Muscle layer of duodenum (tissue), 2 donors: ENCODE results near the gene THYN1.
A peak's percentile ranks its signal among the peaks of the same experiment; 100 is the strongest.

Experiments
- H3K27ac ChIP-seq: one replicate; pipeline ENCODE4 v1.7.0; 2013; ENCODE audit warnings: mild to moderate bottlenecking, low read length
- H3K27me3 ChIP-seq: one replicate; pipeline ENCODE4 v1.7.0; 2013; ENCODE audit warnings: low read depth, mild to moderate bottlenecking, control low read depth, low read length
- H3K36me3 ChIP-seq, 2 donors: one replicate each; pipeline ENCODE4 v1.7.0; 2013; ENCODE audit warnings: low read length in 2 of 2, control low read depth in 1 of 2, mild to moderate bottlenecking in 1 of 2; ENCODE audit not compliant: insufficient read depth in 2 of 2, control insufficient read depth in 1 of 2
- H3K4me1 ChIP-seq, 2 donors: one replicate each; pipeline ENCODE4 v1.7.0; 2013; ENCODE audit warnings: low read length in 2 of 2, mild to moderate bottlenecking in 2 of 2, control low read depth in 1 of 2, moderate library complexity in 1 of 2; ENCODE audit not compliant: insufficient read depth in 2 of 2, control insufficient read depth in 1 of 2
- H3K4me3 ChIP-seq, 2 donors: one replicate each; pipeline ENCODE4 v1.7.0; 2013; ENCODE audit warnings: low read length in 2 of 2, low read depth in 1 of 2, mild to moderate bottlenecking in 1 of 2
- H3K9me3 ChIP-seq, 2 donors: one replicate each; pipeline ENCODE4 v1.7.0; 2013; ENCODE audit warnings: low read length in 2 of 2, control low read depth in 1 of 2, mild to moderate bottlenecking in 1 of 2; ENCODE audit not compliant: control insufficient read depth in 1 of 2
- donor health status: healthy.

THYN1 gene

DNA sequence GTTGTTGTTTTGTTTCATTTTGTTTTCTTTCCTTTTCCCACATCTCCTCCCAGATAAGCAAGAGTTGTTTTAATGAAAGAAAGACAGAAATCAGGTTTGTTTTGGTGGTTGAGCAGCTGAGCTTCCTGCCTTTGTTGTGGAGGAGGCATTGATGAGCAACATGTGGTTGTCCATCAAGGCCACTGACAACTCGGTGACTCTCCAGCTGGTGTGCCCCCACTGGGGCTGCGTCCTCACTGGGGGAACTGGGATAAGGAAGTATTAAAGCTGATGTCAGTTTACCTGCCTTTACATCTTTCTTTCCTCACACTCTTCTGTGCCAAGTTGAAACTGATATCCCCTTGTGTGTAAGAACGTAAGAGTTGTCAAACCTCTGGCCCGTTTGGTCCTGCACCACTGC is 22.8 kb downstream of the THYN1 start:
- no peak overlapping the region for H3K27ac ChIP-seq
- H3K4me1 ChIP-seq: peaks cover 14 to 29% of the 10 kb centered on the region in 2 donors
- H3K4me3 ChIP-seq: no peak overlapping the region
- peaks cover 0 to 6% of the 10 kb centered on the region in 2 donors for H3K36me3 ChIP-seq
- no peaks in the 10 kb centered on the region for H3K9me3 ChIP-seq
- no peaks in the 10 kb centered on the region for H3K27me3 ChIP-seq

- H3K27ac ChIP-seq: no peak overlapping the region
- H3K36me3 ChIP-seq: no peaks in the 10 kb centered on the region
- H3K9me3 ChIP-seq: no peaks in the 10 kb centered on the region
- peaks cover 14 to 30% of the 10 kb centered on the region in 2 donors for H3K4me1 ChIP-seq
- no peak overlapping the region for H3K4me3 ChIP-seq
- H3K27me3 ChIP-seq: no peaks in the 10 kb centered on the region
Observed at GRCh38 chr11:134229126-134229790, 23.9 kb downstream of the THYN1 start.

- H3K9me3 ChIP-seq: no peaks in the 10 kb centered on the region
- H3K4me3 ChIP-seq: no peak overlapping the region
- H3K27ac ChIP-seq: no peak overlapping the region
- no peaks in the 10 kb centered on the region for H3K36me3 ChIP-seq
- no peaks in the 10 kb centered on the region for H3K27me3 ChIP-seq
- H3K4me1 ChIP-seq: peaks cover 14 to 30% of the 10 kb centered on the region in 2 donors
Observed at GRCh38 chr11:134228625-134229024, 24.5 kb downstream of the THYN1 start.

DNA sequence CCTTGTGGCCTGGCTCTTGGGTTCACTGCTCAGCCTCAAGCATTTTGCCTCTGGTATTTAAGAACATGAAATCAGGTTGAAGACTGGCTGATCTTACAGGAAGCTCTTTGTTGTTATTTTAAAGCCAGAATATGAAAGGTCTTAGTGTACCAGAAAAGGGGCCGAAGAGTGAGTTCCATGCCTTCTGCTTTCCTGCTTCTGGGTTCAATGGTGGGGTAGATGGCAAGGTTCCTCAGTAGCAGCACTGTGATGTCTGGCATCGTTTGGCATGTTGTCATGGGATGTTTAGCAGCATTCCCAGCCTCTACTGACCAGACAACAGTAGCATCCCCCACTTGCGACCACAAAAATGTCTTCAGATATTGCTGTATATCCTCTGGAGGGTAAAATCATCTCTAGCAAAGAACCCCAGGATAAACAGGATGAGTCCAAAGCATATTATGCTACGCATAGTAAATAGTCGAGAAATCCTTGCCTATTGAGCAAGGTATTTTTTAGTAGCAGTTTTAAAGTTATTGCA is 26.3 kb downstream of the THYN1 start:
- no peaks in the 10 kb centered on the region for H3K36me3 ChIP-seq
- H3K9me3 ChIP-seq: no peaks in the 10 kb centered on the region
- peak overlapping the region in 1 of 2 donors; percentile 3 for H3K4me3 ChIP-seq
- H3K27ac ChIP-seq: no peak overlapping the region
- H3K27me3 ChIP-seq: no peaks in the 10 kb centered on the region
- H3K4me1 ChIP-seq: peaks cover 18 to 35% of the 10 kb centered on the region in 2 donors

- no peaks in the 10 kb centered on the region for H3K27me3 ChIP-seq
- no peaks in the 10 kb centered on the region for H3K9me3 ChIP-seq
- H3K4me1 ChIP-seq: peaks cover 18 to 35% of the 10 kb centered on the region in 2 donors
- peak overlapping the region; percentile 76 to 92 for H3K4me3 ChIP-seq
- peak overlapping the region; percentile 32 for H3K27ac ChIP-seq
- H3K36me3 ChIP-seq: no peaks in the 10 kb centered on the region
Observed at GRCh38 chr11:134224710-134225664, 28.2 kb downstream of the THYN1 start.

- H3K36me3 ChIP-seq: no peaks in the 10 kb centered on the region
- peaks cover 18 to 35% of the 10 kb centered on the region in 2 donors for H3K4me1 ChIP-seq
- no peaks in the 10 kb centered on the region for H3K27me3 ChIP-seq
- no peaks in the 10 kb centered on the region for H3K9me3 ChIP-seq
- peak within 1 kb of the TSS; percentile 97 for H3K27ac ChIP-seq
- H3K4me3 ChIP-seq: peak within 1 kb of the TSS; percentile 81 to 92
Observed at GRCh38 chr11:134223836-134224709, 29.1 kb downstream of the THYN1 start, which contains the start of the genes NCAPD3 and VPS26B. NCAPD3 (minus strand) TSS chr11:134223967; CDS start chr11:134223926, 41 bp downstream. VPS26B (plus strand) TSS chr11:134224671; CDS start chr11:134225123, 452 bp downstream.

DNA sequence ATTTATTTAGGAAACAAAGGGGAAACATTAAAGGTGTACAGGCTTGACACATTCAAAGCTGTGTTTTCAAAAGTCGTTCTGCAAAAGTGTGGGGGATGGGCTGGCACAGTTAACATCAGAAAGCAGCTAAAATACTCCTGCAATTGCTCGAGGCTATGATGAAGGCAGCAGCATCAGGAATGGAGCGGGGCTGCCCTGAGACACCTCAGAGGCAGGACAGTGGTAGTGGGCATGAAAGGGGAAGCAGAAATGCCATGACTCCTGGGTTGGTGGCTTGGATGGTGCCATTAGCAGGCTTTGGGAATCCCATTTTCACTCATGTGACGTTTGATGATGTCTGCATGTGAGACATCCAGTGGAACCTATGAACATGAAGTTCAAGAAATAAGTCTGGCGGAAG is 30.0 kb downstream of the THYN1 start:
- Histone ChIP-seq H3K9me3 (no peaks in the 10 kb centered on the region), H3K4me3 (peak overlapping the region; percentile 81 to 92), H3K36me3 (no peaks in the 10 kb centered on the region), H3K4me1 (peaks cover 18 to 35% of the 10 kb centered on the region in 2 donors), H3K27ac (no peak overlapping the region), H3K27me3 (no peaks in the 10 kb centered on the region)

- Histone ChIP-seq H3K9me3 (no peaks in the 10 kb centered on the region), H3K27ac (no peak overlapping the region)
Observed at GRCh38 chr11:134216816-134217215, 36.3 kb downstream of the THYN1 start.

GRCh38 chr11:134215836-134216235 is 37.3 kb downstream of the THYN1 start:
- Histone ChIP-seq H3K4me1 (no peaks in the 10 kb centered on the region), H3K27me3 (no peaks in the 10 kb centered on the region), H3K9me3 (no peaks in the 10 kb centered on the region), H3K4me3 (no peak overlapping the region), H3K27ac (no peak overlapping the region), H3K36me3 (peaks cover 3 to 10% of the 10 kb centered on the region in 2 donors)

More at GRCh38 chr11:134216816-134217215, 36.3 kb downstream of the THYN1 start:
- peaks cover 3 to 10% of the 10 kb centered on the region in 2 donors for H3K36me3 ChIP-seq
- no peak overlapping the region for H3K4me3 ChIP-seq
- no peaks in the 10 kb centered on the region for H3K27me3 ChIP-seq
- no peaks in the 10 kb centered on the region for H3K4me1 ChIP-seq

- Histone ChIP-seq H3K36me3 (peaks cover 25 to 58% of the 10 kb centered on the region in 2 donors), H3K27me3 (no peaks in the 10 kb centered on the region), H3K4me3 (no peak overlapping the region), H3K4me1 (no peaks in the 10 kb centered on the region), H3K27ac (no peak overlapping the region), H3K9me3 (no peaks in the 10 kb centered on the region)
Observed at GRCh38 chr11:134207538-134208239, 45.5 kb downstream of the THYN1 start.
